Frontal cortex (tissue), 4 donors: Measurements from ENCODE around the gene RTN4. TPM values are rescaled to one million over a fixed set of nuclear protein-coding genes. Genes with fewer than 3 reads are reported as not detected.

ENCODE experiments used
- DNase-seq, 2 donors: peaks; one replicate each; pipeline ENCODE4 v3.0.0; 2012; ENCODE audit warnings: low spot score in 2 of 2
- FAIRE-seq: peaks from 2 replicates; lab custom pipeline; 2012; peaks lifted over from hg19 to GRCh38; lab: Jason Lieb, UNC
- total RNA-seq: library from RNA; depleted of rRNA; stranded (reverse); fragments of >200 nt; gene quantifications from one replicate; pipeline ENCODE4 v1.2.3, GENCODE V29; 2014
- donor health status: control.
- donor health status: control.
- donor health status: control.

Gene RTN4
- total RNA-seq, 1 donor from 2014 or later, result 726 TPM

- FAIRE-seq (no peak), DNase-seq (no peak)
Observed at GRCh38 chr2:54981385-54981784, 68.9 kb downstream of the RTN4 start.

DNA sequence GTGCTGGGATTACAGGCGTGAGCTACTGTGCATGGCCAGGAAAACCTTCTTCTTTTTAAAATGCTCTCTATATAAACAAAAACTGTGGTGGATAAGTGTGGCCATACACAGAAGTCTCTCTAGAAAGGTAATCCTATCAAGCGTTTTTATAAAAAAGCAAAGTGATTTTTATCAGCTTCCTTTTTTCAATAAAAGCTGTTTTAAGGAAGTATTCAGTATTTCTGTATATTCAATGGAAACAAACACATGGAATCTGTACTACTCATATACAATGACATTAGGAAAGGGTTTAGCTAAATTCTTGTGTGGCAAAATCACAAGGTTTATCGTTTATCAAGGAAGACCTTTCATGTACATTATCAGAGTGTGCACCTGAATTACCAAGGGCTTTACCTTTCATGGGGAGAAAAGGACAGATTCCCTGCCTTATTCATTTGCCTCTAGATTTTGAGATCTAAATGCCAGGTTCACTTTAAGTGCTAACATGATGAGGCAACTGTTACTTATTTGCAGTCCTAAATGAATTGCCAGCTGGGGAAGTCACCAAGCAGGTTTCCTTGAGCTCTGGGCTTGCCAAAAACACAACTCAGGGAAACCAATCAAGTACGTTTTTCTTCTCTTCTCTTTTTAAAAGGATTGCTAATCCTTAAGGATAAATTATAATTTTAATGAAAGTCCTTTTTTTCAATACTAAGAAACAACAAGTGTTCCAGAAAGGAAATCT lies 70.8 kb downstream of the RTN4 start:
- no peak for FAIRE-seq
- no peak for DNase-seq

DNA sequence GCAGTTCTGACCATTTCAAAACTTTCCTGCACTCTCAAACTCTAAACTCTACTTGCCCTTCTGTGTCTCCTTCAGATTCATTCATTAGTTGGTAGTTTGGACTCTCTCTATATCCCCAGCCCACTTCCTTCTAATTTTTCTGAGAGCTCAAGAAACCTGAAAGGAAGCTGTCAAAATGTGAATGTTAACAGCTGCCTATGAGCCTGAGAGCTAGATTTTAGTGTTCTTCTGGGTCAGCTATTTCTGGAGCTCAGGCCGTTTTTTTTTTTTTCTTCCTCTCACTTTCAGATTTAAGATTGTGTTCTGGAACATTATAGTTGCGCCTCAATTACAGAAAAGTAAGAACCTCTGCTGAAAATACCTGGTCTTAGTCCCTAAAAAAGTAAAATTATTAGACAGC lies 73.1 kb downstream of the RTN4 start:
- DNase-seq, result no peak
- no peak for FAIRE-seq

DNA sequence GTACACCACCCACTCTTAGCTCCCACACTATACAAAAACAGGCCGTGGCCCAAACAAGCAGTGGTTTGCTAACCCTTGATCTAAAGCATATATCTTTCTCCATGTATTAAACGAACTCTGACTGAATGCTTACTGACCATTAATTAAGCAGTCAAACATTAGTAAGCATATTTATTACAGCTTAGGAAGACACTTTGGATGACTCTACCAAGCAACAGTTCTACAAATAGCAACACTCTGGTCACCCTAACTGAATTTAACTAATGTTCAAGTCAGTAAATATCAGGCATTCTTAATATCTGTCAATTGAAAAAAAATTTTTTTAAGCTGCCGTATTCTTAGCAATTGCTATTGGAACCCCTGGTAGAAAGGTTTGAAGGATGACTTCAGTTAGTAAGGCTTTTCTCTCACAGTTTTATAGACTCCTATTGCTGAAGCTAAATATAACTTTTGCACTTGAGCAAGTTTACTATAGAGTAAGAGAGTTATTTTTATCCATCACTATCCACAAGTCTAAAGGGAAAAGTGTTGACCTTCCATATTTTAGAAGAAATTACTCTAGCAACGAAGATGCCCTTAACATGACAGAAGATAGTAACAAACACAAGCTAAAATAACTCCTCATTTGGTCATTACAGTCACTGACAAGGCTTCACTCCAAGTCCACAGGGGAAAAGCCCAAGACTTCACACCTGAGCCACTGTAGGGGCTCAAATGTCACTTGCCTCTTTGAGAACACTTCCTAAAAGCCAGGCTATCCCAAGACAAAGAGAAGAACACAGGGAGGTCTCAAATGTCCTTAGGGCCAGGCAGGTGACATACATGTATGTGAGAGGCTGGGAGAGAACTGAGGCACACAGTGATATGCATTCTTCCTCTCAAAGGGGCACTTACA lies 74.4 kb downstream of the RTN4 start:
- FAIRE-seq (no peak), DNase-seq (no peak)

- FAIRE-seq, result no peak
- no peak for DNase-seq
Observed at GRCh38 chr2:54975175-54975574, 75.1 kb downstream of the RTN4 start.

- no peak for FAIRE-seq
Observed at GRCh38 chr2:54969940-54970338, 80.3 kb downstream of the RTN4 start.

GRCh38 chr2:54969295-54969939 lies 80.8 kb downstream of the RTN4 start:
- no peak for FAIRE-seq
- no peak for DNase-seq

More at GRCh38 chr2:54969940-54970338, 80.3 kb downstream of the RTN4 start:
- DNase-seq, result no peak

- FAIRE-seq (no peak), DNase-seq (no peak)
Observed at GRCh38 chr2:54968561-54969218, 81.6 kb downstream of the RTN4 start.

GRCh38 chr2:54967759-54968365 lies 82.4 kb downstream of the RTN4 start:
- no peak for FAIRE-seq
- no peak for DNase-seq

GRCh38 chr2:54967269-54967668 lies 83.0 kb downstream of the RTN4 start:
- DNase-seq, result no peak
- no peak for FAIRE-seq

DNA sequence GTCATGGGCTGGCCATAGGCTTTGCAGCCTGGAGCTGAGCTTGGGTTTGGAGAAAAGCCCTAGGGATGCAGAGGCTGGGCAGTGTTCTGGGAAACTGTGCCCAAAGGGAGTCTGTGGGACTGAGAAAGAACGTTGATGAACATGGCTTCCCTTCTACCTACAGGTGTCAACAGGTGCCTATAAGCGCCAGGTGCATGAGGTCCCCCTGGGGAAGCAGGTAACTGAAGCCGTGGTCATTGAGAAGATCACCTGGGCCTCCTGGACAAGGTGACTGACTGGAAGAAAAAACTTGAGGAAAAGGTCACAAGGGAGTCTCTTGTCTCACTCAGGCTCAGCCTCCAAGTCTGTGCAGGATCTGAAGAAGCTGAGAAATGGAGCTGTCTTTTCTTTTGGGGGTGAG lies 83.4 kb downstream of the RTN4 start:
- no peak for DNase-seq
- no peak for FAIRE-seq

GRCh38 chr2:54966165-54966832 lies 84.0 kb downstream of the RTN4 start:
- FAIRE-seq (no peak), DNase-seq (no peak)

DNA sequence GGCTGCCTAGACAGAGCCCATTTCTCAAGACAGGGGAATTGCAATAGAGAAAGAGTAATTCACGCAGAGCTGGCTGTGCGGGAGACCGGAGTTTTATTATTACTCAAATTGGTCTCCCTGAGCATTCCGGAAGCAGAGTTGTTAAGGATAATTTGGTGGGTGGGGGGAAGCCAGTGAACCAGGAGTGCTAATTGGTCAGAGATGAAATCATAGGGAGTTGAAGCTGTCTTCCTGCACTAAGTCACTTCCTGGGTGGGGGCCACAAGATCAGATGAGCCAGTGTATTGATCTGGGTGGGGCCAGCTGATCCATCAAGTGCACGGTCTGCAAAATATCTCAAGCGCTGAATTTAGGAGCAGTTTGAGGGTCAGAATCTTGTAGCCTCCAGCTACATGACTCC lies 84.8 kb downstream of the RTN4 start:
- FAIRE-seq (no peak), DNase-seq (no peak)

DNA sequence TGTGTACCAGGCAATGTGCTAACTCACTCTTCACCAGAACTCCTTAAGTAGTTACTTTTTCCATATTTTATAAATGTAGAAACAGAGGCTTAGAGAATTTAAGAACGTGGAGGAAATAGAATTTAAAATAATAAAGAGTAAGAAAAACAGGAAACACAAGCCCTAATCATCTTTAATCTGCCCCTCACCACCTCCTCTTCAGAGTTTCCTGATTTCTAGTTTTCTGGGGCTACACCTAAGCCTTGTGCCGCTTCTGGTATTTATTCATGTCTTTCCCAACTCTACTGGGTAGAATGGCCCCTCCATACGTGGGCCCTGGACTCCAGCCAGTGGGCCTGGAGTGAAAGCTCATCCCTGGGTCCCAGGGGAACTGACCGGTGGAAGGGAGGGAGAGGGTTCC lies 85.4 kb downstream of the RTN4 start:
- no peak for FAIRE-seq
- DNase-seq, result no peak

- DNase-seq (no peak), FAIRE-seq (no peak)
Observed at GRCh38 chr2:54964271-54964670, 86.0 kb downstream of the RTN4 start.

GRCh38 chr2:54963476-54963875 lies 86.8 kb downstream of the RTN4 start:
- DNase-seq (no peak), FAIRE-seq (no peak)

GRCh38 chr2:54962935-54963440 lies 87.3 kb downstream of the RTN4 start:
- DNase-seq (no peak), FAIRE-seq (no peak)

- FAIRE-seq (no peak), DNase-seq (no peak)
Observed at GRCh38 chr2:54962511-54962910, 87.7 kb downstream of the RTN4 start.

DNA sequence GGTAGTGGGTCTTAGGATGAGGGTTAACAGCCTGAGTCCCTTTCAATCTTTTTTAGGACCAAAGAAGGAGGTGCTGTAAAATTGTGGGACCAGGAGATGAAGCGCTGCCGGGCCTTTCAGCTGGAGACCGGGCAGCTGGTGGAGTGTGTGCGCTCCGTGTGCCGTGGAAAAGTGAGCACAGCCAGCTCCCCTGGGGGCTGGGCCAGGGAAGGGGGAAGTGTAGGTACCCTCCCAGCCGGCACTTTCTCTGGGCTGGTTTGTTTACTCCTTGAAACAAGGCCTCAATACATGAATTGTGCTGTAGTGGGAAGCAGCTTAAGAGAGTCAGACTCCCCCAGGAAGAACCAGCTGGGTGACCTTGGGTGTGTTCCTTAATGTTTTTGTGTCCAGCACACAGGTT lies 90.1 kb downstream of the RTN4 start:
- FAIRE-seq, result no peak
- no peak for DNase-seq
